Neural cell (in vitro differentiated cells): ENCODE measurements around the gene BTG2.

Source experiments
- EP300 ChIP-seq: fragments of 450-650 bp; conservative IDR thresholded peaks from 2 replicates; pipeline ENCODE4 v1.6.1; 2014; ENCODE audit warnings: antibody characterized with exemption, mild to moderate bottlenecking, moderate library complexity; ENCODE audit not compliant: poor library complexity, severe bottlenecking
- EZH2 ChIP-seq: fragments of 200-600, 300-800 bp; shearing (Covaris generic), sonication (generic); IDR thresholded peaks from 2 replicates; pipeline ENCODE4 v1.6.1; 2014; ENCODE audit warnings: antibody characterized with exemption, low read length, borderline replicate concordance, mild to moderate bottlenecking; ENCODE audit not compliant: insufficient read depth, poor library complexity, severe bottlenecking
- MXI1 ChIP-seq: fragments of 450-650 bp; conservative IDR thresholded peaks from 2 replicates; pipeline ENCODE4 v1.6.1; 2014; ENCODE audit warnings: antibody characterized with exemption, mild to moderate bottlenecking; ENCODE audit not compliant: poor library complexity, severe bottlenecking
- POLR2AphosphoS5 ChIP-seq: IDR thresholded peaks from 2 replicates; pipeline ENCODE4 v1.6.1; 2012
- RAD21 ChIP-seq: fragments of 450-650 bp; conservative IDR thresholded peaks from 2 replicates; pipeline ENCODE4 v1.6.1; 2014; ENCODE audit warnings: antibody characterized with exemption, mild to moderate bottlenecking, moderate library complexity
- REST ChIP-seq: IDR thresholded peaks from 2 replicates; pipeline ENCODE4 v1.6.1; 2012; ENCODE audit warnings: borderline replicate concordance
- SMC3 ChIP-seq: fragments of 450-650 bp; conservative IDR thresholded peaks from 2 replicates; pipeline ENCODE4 v1.6.1; 2014; ENCODE audit warnings: antibody characterized with exemption, mild to moderate bottlenecking, moderate library complexity; ENCODE audit not compliant: poor library complexity
- TAF1 ChIP-seq: IDR thresholded peaks from 2 replicates; pipeline ENCODE4 v1.6.1; 2012; ENCODE audit warnings: low read depth
- TF ChIP-seq, protein P1 (sequence below): fragments of 450-650 bp; IDR thresholded peaks from 2 replicates; pipeline ENCODE4 v1.5.1; 2014; ENCODE audit warnings: antibody characterized with exemption, mild to moderate bottlenecking, moderate library complexity; ENCODE audit not compliant: poor library complexity, severe bottlenecking

- TF ChIP-seq REST (no peak), RAD21 (no peak), EP300 (no peak), SMC3 (no peak), POLR2AphosphoS5 (no peak), TAF1 (no peak), EZH2 (no peak), MXI1 (no peak)
- TF ChIP-seq, protein P1, sequence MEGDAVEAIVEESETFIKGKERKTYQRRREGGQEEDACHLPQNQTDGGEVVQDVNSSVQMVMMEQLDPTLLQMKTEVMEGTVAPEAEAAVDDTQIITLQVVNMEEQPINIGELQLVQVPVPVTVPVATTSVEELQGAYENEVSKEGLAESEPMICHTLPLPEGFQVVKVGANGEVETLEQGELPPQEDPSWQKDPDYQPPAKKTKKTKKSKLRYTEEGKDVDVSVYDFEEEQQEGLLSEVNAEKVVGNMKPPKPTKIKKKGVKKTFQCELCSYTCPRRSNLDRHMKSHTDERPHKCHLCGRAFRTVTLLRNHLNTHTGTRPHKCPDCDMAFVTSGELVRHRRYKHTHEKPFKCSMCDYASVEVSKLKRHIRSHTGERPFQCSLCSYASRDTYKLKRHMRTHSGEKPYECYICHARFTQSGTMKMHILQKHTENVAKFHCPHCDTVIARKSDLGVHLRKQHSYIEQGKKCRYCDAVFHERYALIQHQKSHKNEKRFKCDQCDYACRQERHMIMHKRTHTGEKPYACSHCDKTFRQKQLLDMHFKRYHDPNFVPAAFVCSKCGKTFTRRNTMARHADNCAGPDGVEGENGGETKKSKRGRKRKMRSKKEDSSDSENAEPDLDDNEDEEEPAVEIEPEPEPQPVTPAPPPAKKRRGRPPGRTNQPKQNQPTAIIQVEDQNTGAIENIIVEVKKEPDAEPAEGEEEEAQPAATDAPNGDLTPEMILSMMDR = no peak
Observed at GRCh38 chr1:203322500-203323179, 17.3 kb downstream of the BTG2 start.
